Calu3 (cell line): Measurements from ENCODE around the gene GPR157. TPM values are rescaled to one million over a fixed set of nuclear protein-coding genes. Genes with fewer than 3 reads are reported as not detected.

Source experiments
- BruUV-seq: library from RNA; stranded (reverse); fragments of 400-500 nt; replicated peaks from 2 replicates; lab custom pipeline; 2021; lab: Mats Ljungman, UMichigan
- CTCF ChIA-PET: fragments of 300-600 bp; sonication (Branson Sonifier 250); formaldehyde crosslinking; loops from one replicate; lab custom pipeline; 2022; ENCODE audit warnings: antibody characterized with exemption; lab: Charles Lee
- DNase-seq: peaks from one replicate; pipeline ENCODE4 v3.0.0; 2022
- H3K27ac Mint-ChIP-seq: one replicate; pipeline ENCODE4 v1.8.0; 2022; ENCODE audit warnings: mixed read lengths; ENCODE audit not compliant: unreplicated experiment
- H3K27me3 Mint-ChIP-seq: one replicate; pipeline ENCODE4 v1.8.0; 2022; ENCODE audit warnings: mixed read lengths; ENCODE audit not compliant: unreplicated experiment
- H3K36me3 Mint-ChIP-seq: one replicate; pipeline ENCODE4 v1.8.0; 2022; ENCODE audit warnings: mild to moderate bottlenecking, moderate library complexity, mixed read lengths; ENCODE audit not compliant: insufficient read depth, unreplicated experiment
- H3K4me1 Mint-ChIP-seq: one replicate; pipeline ENCODE4 v1.8.0; 2022; ENCODE audit warnings: mild to moderate bottlenecking, low read depth, mixed read lengths; ENCODE audit not compliant: unreplicated experiment
- H3K4me3 Mint-ChIP-seq: one replicate; pipeline ENCODE4 v1.8.0; 2022; ENCODE audit warnings: mild to moderate bottlenecking, low read depth, moderate library complexity, mixed read lengths; ENCODE audit not compliant: unreplicated experiment
- H3K9me3 Mint-ChIP-seq: one replicate; pipeline ENCODE4 v1.8.0; 2022; ENCODE audit warnings: low read depth, mixed read lengths; ENCODE audit not compliant: unreplicated experiment
- CTCF ChIP-seq: fragments of 200-600 bp; IDR thresholded peaks from one replicate; pipeline ENCODE4 v1.8.0; 2022; ENCODE audit warnings: antibody characterized with exemption; ENCODE audit not compliant: unreplicated experiment
- intact Hi-C: fragments of 100-400 bp; cut with micrococcal nuclease; formaldehyde crosslinking; loops from one replicate; pipeline ENCODE4 v1.10.0; 2022; ENCODE audit not compliant: unreplicated experiment
- total RNA-seq: library from RNA; stranded (reverse); gene quantifications from 2 replicates; pipeline ENCODE4 v1.2.3, GENCODE V29; 2022

GPR157 gene
- total RNA-seq, 1 experiment from 2014 or later: 5.4 TPM

- no peak for TF ChIP-seq CTCF
- DNase-seq: no peak
- intact Hi-C loops: no loop called here
- BruUV-seq: no TSS peak
- Mint-ChIP-seq H3K27ac (no peak overlapping the region), H3K9me3 (peaks cover 2% of the 10 kb centered on the region), H3K4me1 (peaks cover 17% of the 10 kb centered on the region), H3K4me3 (no peak overlapping the region), H3K36me3 (no peaks in the 10 kb centered on the region), H3K27me3 (no peaks in the 10 kb centered on the region)
- CTCF ChIA-PET: no interaction called here
These were observed 42.1 kb downstream of the GPR157 start for GRCh38 chr1:9086796-9087195.

- intact Hi-C loops: no loop called here
- TF ChIP-seq CTCF: no peak
- BruUV-seq: no TSS peak
These were observed 42.9 kb downstream of the GPR157 start for GRCh38 chr1:9086045-9086444.

GRCh38 chr1:9085306-9085940 lies 43.5 kb downstream of the GPR157 start:
- intact Hi-C loops: no loop called here
- Mint-ChIP-seq H3K4me3 (no peak overlapping the region), H3K27me3 (no peaks in the 10 kb centered on the region), H3K4me1 (peaks cover 17% of the 10 kb centered on the region), H3K27ac (no peak overlapping the region), H3K9me3 (peaks cover 2% of the 10 kb centered on the region), H3K36me3 (no peaks in the 10 kb centered on the region)
- no peak for DNase-seq
- no peak for TF ChIP-seq CTCF
- no TSS peak for BruUV-seq
- CTCF ChIA-PET: interaction anchor here (1.0 kb wide), 1 partner anchor 25 kb away, joined by 3 read pairs; no protein-coding TSS in a partner anchor

More at GRCh38 chr1:9086045-9086444, 42.9 kb downstream of the GPR157 start:
- no peak overlapping the region for H3K4me3 Mint-ChIP-seq
- no peak for DNase-seq
- no peaks in the 10 kb centered on the region for H3K27me3 Mint-ChIP-seq
- H3K4me1 Mint-ChIP-seq: peaks cover 17% of the 10 kb centered on the region
- no peaks in the 10 kb centered on the region for H3K36me3 Mint-ChIP-seq
- no peak overlapping the region for H3K27ac Mint-ChIP-seq
- H3K9me3 Mint-ChIP-seq: peaks cover 2% of the 10 kb centered on the region
- CTCF ChIA-PET: no interaction called here

- Mint-ChIP-seq H3K27ac (no peak overlapping the region), H3K36me3 (no peaks in the 10 kb centered on the region), H3K4me1 (peaks cover 17% of the 10 kb centered on the region), H3K27me3 (no peaks in the 10 kb centered on the region), H3K4me3 (no peak overlapping the region), H3K9me3 (peaks cover 2% of the 10 kb centered on the region)
- no TSS peak for BruUV-seq
- no peak for TF ChIP-seq CTCF
- intact Hi-C loops: no loop called here
- CTCF ChIA-PET: interaction anchor here (1.0 kb wide), 1 partner anchor 26 kb away, joined by 3 read pairs; no protein-coding TSS in a partner anchor
- DNase-seq: no peak
These were observed 44.0 kb downstream of the GPR157 start for GRCh38 chr1:9084906-9085305.
